ENCODE results near the gene CABCOCO1.

Gene CABCOCO1

GRCh38 chr10:61787170-61787569, 124.4 kb downstream of the CABCOCO1 start:
- no peak for DNase-seq

- no peak for DNase-seq
Observed at GRCh38 chr10:61789031-61789430, 126.3 kb downstream of the CABCOCO1 start.

- DNase-seq, result peak; percentile 41
Observed at GRCh38 chr10:61791216-61791615, 128.5 kb downstream of the CABCOCO1 start.

GRCh38 chr10:61792097-61792716, 129.5 kb downstream of the CABCOCO1 start:
- no peak for DNase-seq

GRCh38 chr10:61792921-61793320, 130.2 kb downstream of the CABCOCO1 start:
- no peak for DNase-seq

- DNase-seq, result peak; percentile 53
Observed at GRCh38 chr10:61793760-61794703, 131.3 kb downstream of the CABCOCO1 start.

- DNase-seq, result no peak
Observed at GRCh38 chr10:61795147-61795546, 132.4 kb downstream of the CABCOCO1 start.

- DNase-seq, result no peak
Observed at GRCh38 chr10:61795551-61795950, 132.8 kb downstream of the CABCOCO1 start.

GRCh38 chr10:61796785-61797184, 134.1 kb downstream of the CABCOCO1 start:
- no peak for DNase-seq

GRCh38 chr10:61797304-61798153, 134.8 kb downstream of the CABCOCO1 start:
- no peak for DNase-seq

- DNase-seq, result no peak
Observed at GRCh38 chr10:61798713-61799112, 136.0 kb downstream of the CABCOCO1 start.

- no peak for DNase-seq
Observed at GRCh38 chr10:61801484-61801883, 138.8 kb downstream of the CABCOCO1 start.

- no peak for DNase-seq
Observed at GRCh38 chr10:61803269-61803668, 140.5 kb downstream of the CABCOCO1 start.

GRCh38 chr10:61804414-61804813, 141.7 kb downstream of the CABCOCO1 start:
- no peak for DNase-seq

GRCh38 chr10:61805091-61805490, 142.4 kb downstream of the CABCOCO1 start:
- no peak for DNase-seq

- DNase-seq, result no peak
Observed at GRCh38 chr10:61810263-61810662, 147.5 kb downstream of the CABCOCO1 start.

GRCh38 chr10:61812052-61812721, 149.5 kb downstream of the CABCOCO1 start:
- DNase-seq, result no peak

- no peak for DNase-seq
Observed at GRCh38 chr10:61812920-61813319, 150.2 kb downstream of the CABCOCO1 start.

GRCh38 chr10:61814160-61814559, 151.4 kb downstream of the CABCOCO1 start:
- DNase-seq, result no peak

- DNase-seq, result no peak
Observed at GRCh38 chr10:61815496-61815895, 152.8 kb downstream of the CABCOCO1 start.

All from EL (cell line).